Middle frontal gyrus (tissue), 1 donor: ENCODE data around the gene SMCO4.
"Not testable (repeated sequence)": the region's sequence is repeated elsewhere in the genome, so short reads cannot be mapped to it uniquely, and the experiment has no call there.

Experiments
- DNase-seq: peaks from one replicate; pipeline ENCODE4 v3.0.0-alpha.2; 2015; ENCODE audit warnings: low spot score; ENCODE audit errors: extremely low spot score

Gene SMCO4

GRCh38 chr11:93477684-93478234 lies 65.4 kb downstream of the SMCO4 start:
- no peak for DNase-seq

- no peak for DNase-seq
These were observed 66.4 kb downstream of the SMCO4 start for GRCh38 chr11:93476796-93477195.

GRCh38 chr11:93474123-93474522 lies 69.1 kb downstream of the SMCO4 start:
- DNase-seq, result no peak

- DNase-seq, result no peak
These were observed 74.9 kb downstream of the SMCO4 start for GRCh38 chr11:93468290-93468689.

- no peak for DNase-seq
These were observed 76.1 kb downstream of the SMCO4 start for GRCh38 chr11:93467054-93467453.

- no peak for DNase-seq
These were observed 78.2 kb downstream of the SMCO4 start for GRCh38 chr11:93464927-93465540.

GRCh38 chr11:93463666-93464065 lies 79.5 kb downstream of the SMCO4 start:
- DNase-seq, result not testable (repeated sequence)

- no peak for DNase-seq
These were observed 84.9 kb downstream of the SMCO4 start for GRCh38 chr11:93458286-93458685.

GRCh38 chr11:93444617-93445073 lies 98.5 kb downstream of the SMCO4 start:
- DNase-seq, result no peak

- DNase-seq, result not testable (repeated sequence)
These were observed 100.0 kb downstream of the SMCO4 start for GRCh38 chr11:93443232-93443631.

GRCh38 chr11:93432247-93432646 lies 110.9 kb downstream of the SMCO4 start:
- no peak for DNase-seq
